Activated CD8-positive, alpha-beta memory T cell treated with anti-CD3 and anti-CD28 coated beads, Interleukin-2, amount 10 ng/mL, durations not matched to agents 7 days and 5 days (primary cell): ENCODE measurements around the gene SBNO2. TPM values are rescaled to one million over a fixed set of nuclear protein-coding genes. Genes with fewer than 3 reads are reported as not detected.

Source experiments
- ATAC-seq: fragments of 150-1000 bp; cut with Tn5 transposase; one replicate; pipeline ENCODE4 v1.10.0; 2021; ENCODE audit warnings: moderate library complexity
- CTCF ChIA-PET: fragments of 350-600 bp; sonication (Branson Sonifier 250); formaldehyde crosslinking; loops from one replicate; lab custom pipeline; 2021; ENCODE audit warnings: antibody characterized with exemption; lab: Charles Lee
- DNase-seq: peaks from one replicate; pipeline ENCODE4 v3.0.0-alpha.2; 2020
- H3K27ac Mint-ChIP-seq: one replicate; pipeline ENCODE4 v1.8.0; 2021; ENCODE audit warnings: mild to moderate bottlenecking, mixed read lengths
- H3K27me3 Mint-ChIP-seq: one replicate; pipeline ENCODE4 v1.8.0; 2021; ENCODE audit warnings: mixed read lengths
- H3K36me3 Mint-ChIP-seq: one replicate; pipeline ENCODE4 v1.8.0; 2021; ENCODE audit warnings: mild to moderate bottlenecking, mixed read lengths
- H3K4me1 Mint-ChIP-seq: one replicate; pipeline ENCODE4 v1.8.0; 2021; ENCODE audit warnings: mixed read lengths
- H3K4me3 Mint-ChIP-seq: one replicate; pipeline ENCODE4 v1.8.0; 2021; ENCODE audit warnings: mild to moderate bottlenecking, moderate library complexity, mixed read lengths
- H3K9me3 Mint-ChIP-seq: one replicate; pipeline ENCODE4 v1.8.0; 2022; ENCODE audit warnings: low read depth, mixed read lengths
- total RNA-seq, 2 experiments: library from RNA; stranded (reverse); gene quantifications; one replicate each; pipeline ENCODE4 v1.2.3, GENCODE V29; 2021

The SBNO2 gene
- total RNA-seq, 2 experiments from 2014 or later = 50.6 to 74.7 TPM

DNA sequence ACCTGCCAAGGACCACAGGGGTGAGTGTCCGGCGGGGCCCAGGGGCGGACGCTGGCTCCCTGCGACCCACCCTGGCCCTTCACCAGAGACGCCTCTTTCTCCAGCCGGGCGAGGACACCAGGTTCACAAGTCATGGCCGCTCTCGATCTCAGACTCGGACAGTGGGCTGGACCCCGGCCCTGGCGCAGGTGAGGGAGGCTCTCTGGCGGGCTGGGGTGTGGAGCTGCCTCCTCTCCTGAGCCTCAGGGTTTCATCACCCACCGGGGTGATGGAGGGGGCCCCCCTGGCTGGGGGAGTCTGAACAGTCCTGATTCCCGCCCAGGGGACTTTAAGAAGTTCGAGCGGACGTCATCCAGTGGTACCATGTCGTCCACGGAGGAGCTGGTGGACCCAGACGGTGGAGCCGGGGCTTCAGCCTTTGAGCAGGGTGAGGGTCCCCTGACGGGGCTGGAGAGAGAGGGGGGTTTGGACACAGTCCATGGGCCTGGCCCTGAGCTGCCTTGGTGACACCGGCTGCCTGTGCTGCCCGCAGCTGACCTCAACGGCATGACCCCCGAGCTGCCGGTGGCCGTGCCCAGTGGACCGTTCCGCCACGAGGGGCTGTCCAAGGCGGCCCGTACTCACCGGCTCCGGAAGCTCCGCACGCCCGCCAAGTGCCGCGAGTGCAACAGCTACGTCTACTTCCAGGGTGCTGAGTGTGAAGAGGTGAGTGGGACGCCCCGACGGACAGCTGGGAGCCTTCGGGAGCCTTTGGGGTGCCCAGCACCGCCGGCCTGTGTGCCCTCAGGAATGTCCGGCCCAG is 93.5 kb downstream of the SBNO2 start:
- H3K36me3 Mint-ChIP-seq = peaks cover 66% of the 10 kb centered on the region
- H3K9me3 Mint-ChIP-seq = no peaks in the 10 kb centered on the region
- CTCF ChIA-PET = interaction anchor here (0.8 to 8.9 kb wide), 8 partner anchors 10 to 186 kb away, joined by 3 to 108 read pairs (median 7); partner anchors contain the start of gene ARHGAP45
- H3K27me3 Mint-ChIP-seq = no peaks in the 10 kb centered on the region
- no peak for DNase-seq
- no peak overlapping the region for H3K4me3 Mint-ChIP-seq
- H3K4me1 Mint-ChIP-seq = peaks cover 61% of the 10 kb centered on the region
- no peak for ATAC-seq
- H3K27ac Mint-ChIP-seq = no peak overlapping the region

DNA sequence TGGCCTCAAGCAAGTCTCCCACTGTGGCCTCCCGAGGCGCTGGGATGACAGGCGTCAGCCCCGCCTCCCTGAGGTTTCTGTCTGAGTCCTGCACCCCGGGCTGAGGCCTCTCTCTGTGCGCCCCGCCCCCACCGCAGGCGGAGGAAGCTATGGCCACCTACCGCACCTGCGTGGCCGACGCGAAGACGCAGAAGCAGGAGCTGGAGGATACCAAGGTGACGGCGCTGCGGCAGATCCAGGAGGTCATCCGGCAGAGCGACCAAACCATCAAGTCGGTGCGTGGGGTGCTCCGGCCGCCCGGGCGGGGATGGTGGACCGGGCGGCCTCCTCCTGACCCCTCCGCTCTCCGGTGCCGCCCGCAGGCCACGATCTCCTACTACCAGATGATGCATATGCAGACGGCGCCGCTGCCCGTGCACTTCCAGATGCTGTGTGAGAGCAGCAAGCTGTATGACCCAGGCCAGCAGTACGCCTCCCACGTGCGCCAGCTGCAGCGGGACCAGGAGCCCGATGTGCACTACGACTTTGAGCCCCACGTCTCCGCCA is 94.4 kb downstream of the SBNO2 start:
- CTCF ChIA-PET = interaction anchor here (0.7 to 8.9 kb wide), 7 partner anchors 11 to 187 kb away, joined by 3 to 108 read pairs (median 8); partner anchors contain the start of gene ARHGAP45
- peaks cover 60% of the 10 kb centered on the region for H3K36me3 Mint-ChIP-seq
- H3K4me3 Mint-ChIP-seq = peak overlapping the region; percentile 84
- DNase-seq (peak; percentile 93), ATAC-seq (peak; percentile 8)
- peaks cover 59% of the 10 kb centered on the region for H3K4me1 Mint-ChIP-seq
- H3K27ac Mint-ChIP-seq = peak overlapping the region; percentile 93
- no peaks in the 10 kb centered on the region for H3K27me3 Mint-ChIP-seq
- H3K9me3 Mint-ChIP-seq = no peaks in the 10 kb centered on the region

DNA sequence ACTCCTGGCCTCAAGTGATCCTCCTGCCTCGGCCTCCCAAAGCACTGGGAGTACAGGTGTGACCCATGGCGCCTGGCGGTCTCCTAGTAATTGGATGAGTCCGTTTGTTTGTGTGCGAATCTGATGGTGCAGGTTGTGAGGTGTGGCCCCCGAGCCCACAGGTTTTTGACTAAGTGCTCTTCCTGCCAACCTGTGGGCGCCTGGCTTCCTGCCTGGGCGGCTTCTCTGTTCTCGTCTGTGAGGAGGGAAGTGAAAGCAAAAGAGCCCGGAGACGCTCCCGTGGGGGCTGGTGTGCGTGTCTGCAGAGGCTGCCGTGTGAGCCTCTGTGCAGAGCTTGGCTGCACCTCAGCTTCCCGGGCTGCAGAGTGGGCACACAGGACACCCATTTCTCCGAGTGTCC is 97.1 kb downstream of the SBNO2 start:
- Mint-ChIP-seq H3K27me3 (no peaks in the 10 kb centered on the region), H3K36me3 (peaks cover 59% of the 10 kb centered on the region)
- CTCF ChIA-PET = interaction anchor here (0.8 to 8.9 kb wide), 10 partner anchors 10 to 782 kb away, joined by 3 to 108 read pairs (median 4); partner anchors contain the start of genes ARHGAP45, CNN2 and RNF126

DNA sequence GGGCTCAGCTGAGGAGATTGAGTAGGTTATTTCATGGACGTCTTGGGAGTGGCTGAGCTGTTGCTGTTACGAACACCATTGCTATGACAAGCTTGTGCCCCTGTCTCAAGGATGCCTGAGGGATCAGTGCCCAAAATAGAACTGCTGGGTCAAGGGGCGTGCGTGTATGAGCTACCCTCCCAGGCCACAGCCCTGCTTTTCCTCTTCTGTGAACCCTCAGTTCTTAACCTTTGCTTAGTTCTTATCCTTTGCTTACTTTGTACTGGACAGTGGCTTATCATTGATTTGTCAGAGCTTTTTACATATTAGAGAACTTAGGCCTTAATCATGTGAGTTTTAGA is 98.1 kb downstream of the SBNO2 start:
- Mint-ChIP-seq H3K36me3 (peaks cover 56% of the 10 kb centered on the region), H3K9me3 (no peaks in the 10 kb centered on the region), H3K27me3 (no peaks in the 10 kb centered on the region), H3K27ac (peak overlapping the region; percentile 93), H3K4me1 (peaks cover 64% of the 10 kb centered on the region), H3K4me3 (peak overlapping the region; percentile 56)
- no peak for ATAC-seq
- CTCF ChIA-PET = interaction anchor here (0.7 to 8.9 kb wide), 12 partner anchors 9 to 783 kb away, joined by 3 to 108 read pairs (median 4); partner anchors contain the start of genes ABCA7, ARHGAP45, POLR2E and RNF126
- DNase-seq = no peak

More for the DNA sequence above, 97.1 kb downstream of the SBNO2 start:
- ATAC-seq (peak; percentile 83), DNase-seq (peak; percentile 99)
- no peaks in the 10 kb centered on the region for H3K9me3 Mint-ChIP-seq
- peak overlapping the region; percentile 84 for H3K4me3 Mint-ChIP-seq
- peaks cover 67% of the 10 kb centered on the region for H3K4me1 Mint-ChIP-seq
- peak overlapping the region; percentile 93 for H3K27ac Mint-ChIP-seq

DNA sequence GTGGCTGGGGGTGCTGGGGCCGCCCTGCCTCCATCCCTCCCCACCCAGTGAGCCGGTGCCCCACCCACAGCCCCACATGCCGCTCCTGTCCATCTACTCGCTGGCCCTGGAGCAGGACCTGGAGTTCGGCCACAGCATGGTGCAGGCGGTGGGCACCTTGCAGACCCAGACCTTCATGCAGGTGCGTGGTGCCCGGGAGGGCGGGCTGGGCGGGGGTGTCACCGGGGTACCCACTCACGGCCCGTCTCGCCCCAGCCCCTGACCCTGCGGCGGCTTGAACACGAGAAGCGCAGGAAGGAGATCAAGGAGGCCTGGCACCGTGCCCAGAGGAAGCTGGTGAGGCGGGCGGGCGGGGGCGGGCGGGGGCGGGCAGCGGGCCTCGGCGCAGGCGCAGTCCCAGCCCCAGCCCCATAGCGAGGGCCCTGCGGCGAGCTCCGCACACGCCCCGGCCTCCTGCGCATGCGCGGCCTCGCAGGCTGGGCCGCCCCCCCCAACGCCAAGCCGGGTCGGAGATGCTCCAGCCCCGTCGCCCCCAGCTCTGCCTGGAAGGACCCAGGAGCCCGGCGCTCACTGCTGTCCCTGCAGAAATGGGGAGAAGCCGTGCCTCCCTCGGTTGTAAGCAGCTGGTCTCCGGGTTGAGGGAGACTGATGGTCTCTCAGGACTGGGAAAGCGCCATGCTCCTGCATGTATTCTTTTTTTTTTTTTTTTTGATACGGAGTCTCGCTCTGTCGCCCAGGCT is 99.4 kb downstream of the SBNO2 start:
- peaks cover 47% of the 10 kb centered on the region for H3K36me3 Mint-ChIP-seq
- no peaks in the 10 kb centered on the region for H3K9me3 Mint-ChIP-seq
- peak overlapping the region; percentile 93 for H3K27ac Mint-ChIP-seq
- DNase-seq (peak; percentile 88), ATAC-seq (peak; percentile 34)
- no peaks in the 10 kb centered on the region for H3K27me3 Mint-ChIP-seq
- peaks cover 55% of the 10 kb centered on the region for H3K4me1 Mint-ChIP-seq
- peak overlapping the region; percentile 56 for H3K4me3 Mint-ChIP-seq
- CTCF ChIA-PET = interaction anchor here (0.7 to 8.9 kb wide), 14 partner anchors 8 to 211 kb away, joined by 3 to 108 read pairs (median 4); partner anchors contain the start of genes ABCA7, ARHGAP45, POLR2E and RNU6-2

DNA sequence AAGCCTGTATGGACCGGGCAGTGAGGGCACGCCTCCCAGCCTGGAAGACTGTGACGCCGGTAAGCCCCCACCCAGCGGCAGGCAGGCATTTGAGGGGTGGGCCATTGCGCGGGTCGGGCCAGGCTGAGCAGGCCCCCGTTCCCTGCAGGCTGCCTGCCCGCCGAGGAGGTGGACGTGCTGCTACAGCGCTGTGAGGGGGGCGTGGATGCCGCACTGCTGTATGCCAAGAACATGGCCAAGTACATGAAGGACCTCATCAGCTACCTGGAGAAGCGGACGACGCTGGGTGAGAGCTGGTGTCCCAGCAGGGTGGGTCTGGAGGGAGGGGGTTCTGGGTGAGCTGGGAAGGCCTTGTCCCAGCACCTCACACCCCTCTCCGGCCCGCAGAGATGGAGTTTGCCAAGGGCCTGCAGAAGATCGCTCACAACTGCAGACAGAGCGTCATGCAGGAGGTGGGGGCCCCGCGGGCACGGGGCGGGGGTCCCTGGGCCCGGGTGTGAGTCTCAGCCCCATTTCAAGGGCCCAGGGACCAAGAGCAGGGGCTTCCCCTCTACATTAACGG is 100.0 kb downstream of the SBNO2 start:
- Mint-ChIP-seq H3K9me3 (no peaks in the 10 kb centered on the region), H3K4me3 (peak overlapping the region; percentile 48), H3K4me1 (peaks cover 56% of the 10 kb centered on the region), H3K36me3 (peaks cover 48% of the 10 kb centered on the region), H3K27ac (peak overlapping the region; percentile 74), H3K27me3 (no peaks in the 10 kb centered on the region)
- no peak for ATAC-seq
- no peak for DNase-seq
- CTCF ChIA-PET = interaction anchor here (0.9 to 8.9 kb wide), 9 partner anchors 8 to 192 kb away, joined by 3 to 108 read pairs (median 4); partner anchors contain the start of genes ABCA7, ARHGAP45 and RNU6-2

DNA sequence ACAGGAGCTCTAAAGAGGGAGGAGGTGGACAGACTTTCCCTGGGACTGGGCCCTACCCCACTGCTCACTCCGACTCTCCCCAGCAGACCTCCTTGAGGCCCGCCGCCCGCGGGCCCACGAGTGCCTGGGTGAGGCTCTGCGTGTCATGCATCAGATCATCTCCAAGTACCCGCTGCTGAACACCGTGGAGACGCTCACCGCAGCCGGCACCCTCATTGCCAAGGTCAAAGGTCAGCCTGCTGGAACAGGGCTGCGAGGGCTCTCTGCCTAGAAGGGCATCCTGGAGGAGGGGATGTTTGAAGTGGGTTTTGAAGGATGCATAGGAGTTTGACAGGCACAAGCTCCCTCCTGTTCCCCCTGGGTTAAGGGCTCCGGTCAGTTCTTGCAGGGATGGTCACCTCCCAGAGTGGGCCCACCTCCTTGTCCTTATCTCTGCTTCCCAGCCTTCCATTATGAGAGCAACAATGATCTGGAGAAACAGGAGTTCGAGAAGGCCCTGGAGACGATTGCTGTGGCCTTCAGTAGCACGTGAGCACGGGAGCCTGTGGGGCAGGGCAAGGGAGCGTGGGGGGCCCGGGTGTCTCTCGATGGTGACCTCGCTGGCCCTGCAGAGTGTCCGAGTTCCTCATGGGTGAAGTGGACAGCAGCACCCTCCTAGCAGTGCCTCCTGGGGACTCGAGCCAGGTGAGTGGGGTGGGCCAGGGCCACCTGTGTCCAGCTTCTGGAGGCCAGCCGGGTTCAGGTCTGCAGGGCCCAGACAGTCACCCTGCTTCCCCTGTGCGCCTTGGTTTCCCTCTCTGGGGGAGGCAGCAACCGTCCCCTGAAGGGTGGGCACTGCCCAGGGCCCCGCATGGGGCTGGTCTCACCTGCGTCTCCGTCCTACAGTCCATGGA is 100.8 kb downstream of the SBNO2 start:
- peak overlapping the region; percentile 28 for H3K27ac Mint-ChIP-seq
- H3K27me3 Mint-ChIP-seq = no peaks in the 10 kb centered on the region
- no peaks in the 10 kb centered on the region for H3K9me3 Mint-ChIP-seq
- CTCF ChIA-PET = interaction anchor here (1.2 to 1.8 kb wide), 4 partner anchors 18 to 52 kb away, joined by 3 to 5 read pairs (median 4); partner anchors contain the start of gene RNU6-2
- no peak overlapping the region for H3K4me3 Mint-ChIP-seq
- peaks cover 58% of the 10 kb centered on the region for H3K4me1 Mint-ChIP-seq
- ATAC-seq = no peak
- DNase-seq = no peak
- H3K36me3 Mint-ChIP-seq = peaks cover 52% of the 10 kb centered on the region

DNA sequence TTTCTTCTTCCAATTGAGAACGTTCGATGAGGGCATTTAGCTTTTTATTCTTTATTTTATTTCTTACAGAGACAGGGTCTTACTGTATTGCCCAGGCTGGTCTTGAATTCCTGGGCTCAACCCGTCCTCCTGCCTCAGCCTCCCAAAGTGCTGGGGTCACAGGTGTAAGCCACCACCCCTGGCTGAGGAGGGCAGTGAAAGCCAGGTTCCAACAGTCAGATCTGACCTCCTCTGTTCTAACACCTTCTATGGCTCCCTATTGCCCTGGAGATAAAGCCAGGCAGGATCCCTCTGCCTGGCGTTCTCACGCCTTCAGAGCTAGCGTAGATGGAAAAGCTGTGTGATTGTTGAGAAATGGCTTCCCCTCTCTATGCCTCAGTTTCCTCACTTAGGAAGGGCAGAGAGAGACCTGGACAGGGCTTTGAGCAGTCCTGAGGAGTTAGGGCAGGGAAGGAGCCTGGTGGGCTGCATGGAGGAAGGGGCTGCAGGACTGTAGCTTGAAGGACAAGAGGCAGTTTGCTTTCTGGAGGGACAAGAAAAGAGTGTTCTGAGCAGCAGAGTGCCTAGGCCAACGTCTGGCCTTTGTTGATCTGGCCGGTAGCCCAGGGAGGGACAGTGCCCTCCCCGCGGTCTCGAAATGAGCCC is 101.6 kb downstream of the SBNO2 start:
- no peak for ATAC-seq
- CTCF ChIA-PET = interaction anchor here (1.2 to 1.5 kb wide), 2 partner anchors 34 to 44 kb away, joined by 3 read pairs; no protein-coding TSS in a partner anchor
- Mint-ChIP-seq H3K27ac (peak overlapping the region; percentile 32), H3K36me3 (peaks cover 49% of the 10 kb centered on the region), H3K4me1 (peaks cover 52% of the 10 kb centered on the region), H3K4me3 (no peak overlapping the region), H3K9me3 (no peaks in the 10 kb centered on the region), H3K27me3 (no peaks in the 10 kb centered on the region)
- DNase-seq = no peak

DNA sequence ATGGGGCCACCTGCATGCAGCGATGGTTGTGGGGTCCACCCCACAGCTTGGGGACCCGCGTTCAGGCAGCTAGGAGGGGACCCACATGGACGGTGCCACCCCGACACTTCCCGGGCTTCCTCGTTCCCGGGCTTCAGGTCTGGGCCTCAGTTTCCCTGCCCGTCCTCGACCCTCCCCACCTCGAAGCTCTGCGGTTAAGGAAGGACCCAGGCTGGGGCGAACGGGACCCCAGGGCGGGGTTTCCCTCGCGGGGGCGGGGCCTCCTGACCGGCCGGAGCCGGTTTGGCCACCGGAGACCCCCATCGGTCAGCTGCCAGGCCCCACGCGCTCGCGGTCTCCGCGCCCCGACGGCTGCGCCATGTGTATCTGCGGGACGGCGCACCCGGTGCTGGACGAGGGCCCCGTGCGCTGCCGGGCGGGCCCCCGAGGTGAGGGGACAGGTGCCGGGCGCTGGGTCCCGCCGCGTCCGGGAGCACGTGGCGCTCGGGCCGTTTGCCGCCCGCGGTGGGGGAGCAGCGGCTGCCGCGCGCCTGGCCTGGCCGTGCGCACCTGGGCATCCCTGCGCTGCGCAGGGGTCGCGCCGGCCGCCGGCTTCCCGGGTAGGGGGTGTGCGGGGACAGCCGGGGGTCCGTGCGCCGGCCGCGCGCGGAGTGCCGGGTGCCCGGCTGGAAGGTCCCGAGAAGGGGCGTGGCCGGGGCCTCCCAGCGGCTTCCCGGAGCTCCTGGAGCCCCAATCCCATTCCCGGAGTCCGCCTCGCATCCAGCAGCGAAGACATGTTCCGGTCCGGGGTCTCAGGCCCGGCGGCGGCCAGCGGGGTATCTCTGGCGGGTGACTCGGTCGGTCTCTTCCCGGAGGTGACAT is 102.9 kb downstream of the SBNO2 start:
- ATAC-seq (no peak), DNase-seq (no peak)
- peaks cover 46% of the 10 kb centered on the region for H3K4me1 Mint-ChIP-seq
- CTCF ChIA-PET = no interaction called here
- H3K36me3 Mint-ChIP-seq = peaks cover 43% of the 10 kb centered on the region
- no peaks in the 10 kb centered on the region for H3K9me3 Mint-ChIP-seq
- no peak overlapping the region for H3K4me3 Mint-ChIP-seq
- H3K27ac Mint-ChIP-seq = peak overlapping the region; percentile 32
- no peaks in the 10 kb centered on the region for H3K27me3 Mint-ChIP-seq

DNA sequence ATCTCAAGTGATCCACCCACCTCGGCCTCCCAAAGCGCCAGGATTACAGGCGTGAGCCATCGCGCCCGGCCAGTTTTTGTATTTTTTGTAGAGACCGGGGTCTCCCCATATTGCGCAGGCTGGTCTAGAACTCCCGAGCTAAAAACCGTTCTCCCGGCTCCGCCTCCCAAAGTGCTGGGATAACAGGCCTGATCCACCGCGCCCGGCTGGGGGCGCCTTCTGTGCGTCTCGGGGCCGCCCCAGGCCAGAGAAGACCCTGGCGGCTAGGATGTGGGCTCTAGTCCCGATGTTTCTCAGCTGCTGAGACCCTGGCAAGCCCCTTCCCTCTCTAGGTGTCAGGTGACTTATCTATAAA is 103.5 kb downstream of the SBNO2 start:
- DNase-seq (no peak), ATAC-seq (no peak)
- Mint-ChIP-seq H3K9me3 (no peaks in the 10 kb centered on the region), H3K27me3 (no peaks in the 10 kb centered on the region), H3K27ac (no peak overlapping the region), H3K4me1 (peaks cover 40% of the 10 kb centered on the region), H3K4me3 (no peak overlapping the region), H3K36me3 (peaks cover 37% of the 10 kb centered on the region)
- CTCF ChIA-PET = no interaction called here
